Naive B cell (primary cell): ENCODE data around the gene RASGRP1. TPM values are rescaled to one million over a fixed set of nuclear protein-coding genes. Genes with fewer than 3 reads are reported as not detected.

Source experiments
- ATAC-seq, 2 donors: fragments of 150-1000 bp; cut with Tn5 transposase; 2 replicates each; pipeline ENCODE4 v1.10.0; 2021; ENCODE audit warnings: low read depth in 2 of 2, mild to moderate bottlenecking in 2 of 2, moderate library complexity in 2 of 2
- DNase-seq: peaks from one replicate; pipeline ENCODE4 v3.0.0; 2022
- H3K27ac Mint-ChIP-seq, 6 donors: one replicate each; pipeline ENCODE4 v1.8.0; 2020 to 2022; ENCODE audit warnings: mild to moderate bottlenecking in 6 of 6, mixed read lengths in 6 of 6, moderate library complexity in 5 of 6, inconsistent platforms in 2 of 6
- H3K27me3 Mint-ChIP-seq, 3 donors: one replicate each; pipeline ENCODE4 v1.8.0; 2021 to 2022; ENCODE audit warnings: mixed read lengths in 3 of 3, mild to moderate bottlenecking in 1 of 3
- H3K36me3 Mint-ChIP-seq, 2 donors: one replicate each; pipeline ENCODE4 v1.8.0; 2020 to 2022; ENCODE audit warnings: mixed read lengths in 2 of 2, inconsistent platforms in 1 of 2, mild to moderate bottlenecking in 1 of 2
- H3K4me1 Mint-ChIP-seq, 3 donors: one replicate each; pipeline ENCODE4 v1.8.0; 2020 to 2022; ENCODE audit warnings: mixed read lengths in 3 of 3, inconsistent platforms in 1 of 3, mild to moderate bottlenecking in 1 of 3, moderate library complexity in 1 of 3
- H3K4me3 Mint-ChIP-seq, 8 donors: one replicate each; pipeline ENCODE4 v1.8.0; 2020 to 2022; ENCODE audit warnings: mild to moderate bottlenecking in 8 of 8, mixed read lengths in 8 of 8, moderate library complexity in 8 of 8, inconsistent platforms in 2 of 8
- H3K9me3 Mint-ChIP-seq, 7 donors: one replicate each; pipeline ENCODE4 v1.8.0; 2020 to 2022; ENCODE audit warnings: mixed read lengths in 7 of 7, mild to moderate bottlenecking in 5 of 7, inconsistent platforms in 2 of 7, moderate library complexity in 1 of 7
- polyA plus RNA-seq, 6 donors: library from polyadenylated mRNA; unstranded; fragments of 300-500 nt; fragmentation: Illumina TruSeq; gene quantifications; one replicate each; pipeline ENCODE4 v1.2.3, GENCODE V29; 2021; ENCODE audit warnings: low read depth in 6 of 6

RASGRP1 gene
- polyA plus RNA-seq, 6 donors from 2014 or later = 2.9 to 23.4 (median 10.2) TPM

GRCh38 chr15:38525489-38525888, 39.1 kb downstream of the RASGRP1 start:
- DNase-seq = no peak
- peaks cover 5 to 11% of the 10 kb centered on the region in 2 donors for H3K36me3 Mint-ChIP-seq
- no peak overlapping the region for H3K27ac Mint-ChIP-seq
- no peak overlapping the region for H3K4me3 Mint-ChIP-seq
- no peak for ATAC-seq
- H3K27me3 Mint-ChIP-seq = no peaks in the 10 kb centered on the region
- no peaks in the 10 kb centered on the region for H3K9me3 Mint-ChIP-seq
- peaks cover 0 to 9% (median 0%) of the 10 kb centered on the region in 3 donors for H3K4me1 Mint-ChIP-seq

- Mint-ChIP-seq H3K4me1 (peaks cover 0 to 8% (median 0%) of the 10 kb centered on the region in 3 donors), H3K27me3 (no peaks in the 10 kb centered on the region), H3K4me3 (no peak overlapping the region), H3K36me3 (peaks cover 5 to 11% of the 10 kb centered on the region in 2 donors), H3K9me3 (no peaks in the 10 kb centered on the region), H3K27ac (peak overlapping the region in 2 of 6 donors; percentile 13 to 26)
- no peak for ATAC-seq
- DNase-seq = no peak
Measured at GRCh38 chr15:38524156-38524555, 40.5 kb downstream of the RASGRP1 start.

GRCh38 chr15:38522922-38523321, 41.7 kb downstream of the RASGRP1 start:
- Mint-ChIP-seq H3K4me3 (no peak overlapping the region), H3K27me3 (no peaks in the 10 kb centered on the region)
- ATAC-seq = no peak

GRCh38 chr15:38521316-38521715, 43.3 kb downstream of the RASGRP1 start:
- Mint-ChIP-seq H3K9me3 (no peaks in the 10 kb centered on the region), H3K27me3 (no peaks in the 10 kb centered on the region), H3K36me3 (peaks cover 5 to 11% of the 10 kb centered on the region in 2 donors), H3K4me3 (no peak overlapping the region), H3K27ac (no peak overlapping the region), H3K4me1 (no peaks in the 10 kb centered on the region)
- no peak for DNase-seq
- ATAC-seq = no peak

More at GRCh38 chr15:38522922-38523321, 41.7 kb downstream of the RASGRP1 start:
- peaks cover 5 to 11% of the 10 kb centered on the region in 2 donors for H3K36me3 Mint-ChIP-seq
- H3K9me3 Mint-ChIP-seq = no peaks in the 10 kb centered on the region
- H3K27ac Mint-ChIP-seq = no peak overlapping the region
- DNase-seq = no peak
- peaks cover 0 to 4% (median 0%) of the 10 kb centered on the region in 3 donors for H3K4me1 Mint-ChIP-seq

- H3K4me1 Mint-ChIP-seq = peaks cover 0 to under 1% (median 0%) of the 10 kb centered on the region in 3 donors
- DNase-seq = no peak
- H3K36me3 Mint-ChIP-seq = peaks cover 5 to 11% of the 10 kb centered on the region in 2 donors
- H3K9me3 Mint-ChIP-seq = no peaks in the 10 kb centered on the region
- H3K4me3 Mint-ChIP-seq = no peak overlapping the region
- H3K27me3 Mint-ChIP-seq = no peaks in the 10 kb centered on the region
- ATAC-seq = no peak
- no peak overlapping the region for H3K27ac Mint-ChIP-seq
Measured at GRCh38 chr15:38520035-38520434, 44.6 kb downstream of the RASGRP1 start.

- Mint-ChIP-seq H3K27me3 (no peaks in the 10 kb centered on the region), H3K36me3 (no peaks in the 10 kb centered on the region), H3K4me3 (no peak overlapping the region), H3K9me3 (no peaks in the 10 kb centered on the region), H3K4me1 (peaks cover 0 to 7% (median 0%) of the 10 kb centered on the region in 3 donors), H3K27ac (no peak overlapping the region)
- ATAC-seq (no peak), DNase-seq (no peak)
Measured at GRCh38 chr15:38518084-38518483, 46.5 kb downstream of the RASGRP1 start.

GRCh38 chr15:38517312-38517975, 47.2 kb downstream of the RASGRP1 start:
- Mint-ChIP-seq H3K36me3 (no peaks in the 10 kb centered on the region), H3K9me3 (no peaks in the 10 kb centered on the region), H3K4me1 (peaks cover 0 to 7% (median 0%) of the 10 kb centered on the region in 3 donors), H3K27ac (no peak overlapping the region), H3K4me3 (no peak overlapping the region), H3K27me3 (no peaks in the 10 kb centered on the region)
- no peak for ATAC-seq
- no peak for DNase-seq

- ATAC-seq (no peak), DNase-seq (no peak)
- no peaks in the 10 kb centered on the region for H3K36me3 Mint-ChIP-seq
- H3K27ac Mint-ChIP-seq = no peak overlapping the region
- H3K27me3 Mint-ChIP-seq = no peaks in the 10 kb centered on the region
- peak overlapping the region in 1 of 8 donors; percentile 49 for H3K4me3 Mint-ChIP-seq
- H3K4me1 Mint-ChIP-seq = peaks cover 0 to 7% (median 0%) of the 10 kb centered on the region in 3 donors
- no peaks in the 10 kb centered on the region for H3K9me3 Mint-ChIP-seq
Measured at GRCh38 chr15:38516626-38517025, 48.0 kb downstream of the RASGRP1 start.

- Mint-ChIP-seq H3K27me3 (no peaks in the 10 kb centered on the region), H3K9me3 (no peaks in the 10 kb centered on the region), H3K36me3 (no peaks in the 10 kb centered on the region), H3K4me1 (peaks cover 0 to 7% (median 0%) of the 10 kb centered on the region in 3 donors), H3K4me3 (no peak overlapping the region), H3K27ac (peak overlapping the region in 1 of 6 donors; percentile 74)
- DNase-seq = no peak
- no peak for ATAC-seq
Measured at GRCh38 chr15:38514601-38515000, 50.0 kb downstream of the RASGRP1 start.

GRCh38 chr15:38512901-38513300, 51.7 kb downstream of the RASGRP1 start:
- Mint-ChIP-seq H3K27me3 (no peaks in the 10 kb centered on the region), H3K4me3 (no peak overlapping the region), H3K9me3 (no peaks in the 10 kb centered on the region), H3K4me1 (peaks cover 0 to 7% (median 0%) of the 10 kb centered on the region in 3 donors), H3K36me3 (no peaks in the 10 kb centered on the region), H3K27ac (no peak overlapping the region)
- no peak for DNase-seq
- ATAC-seq = no peak

GRCh38 chr15:38509152-38509551, 55.5 kb downstream of the RASGRP1 start:
- H3K27ac Mint-ChIP-seq = no peak overlapping the region

GRCh38 chr15:38508647-38509046, 56.0 kb downstream of the RASGRP1 start:
- no peak for DNase-seq
- Mint-ChIP-seq H3K27me3 (no peaks in the 10 kb centered on the region), H3K9me3 (no peaks in the 10 kb centered on the region), H3K36me3 (peaks cover 0 to 7% of the 10 kb centered on the region in 2 donors), H3K27ac (no peak overlapping the region), H3K4me3 (no peak overlapping the region), H3K4me1 (no peaks in the 10 kb centered on the region)
- no peak for ATAC-seq

More at GRCh38 chr15:38509152-38509551, 55.5 kb downstream of the RASGRP1 start:
- DNase-seq (no peak), ATAC-seq (no peak)
- Mint-ChIP-seq H3K9me3 (no peaks in the 10 kb centered on the region), H3K4me3 (no peak overlapping the region), H3K4me1 (no peaks in the 10 kb centered on the region), H3K36me3 (peaks cover 0 to 7% of the 10 kb centered on the region in 2 donors), H3K27me3 (no peaks in the 10 kb centered on the region)

- peaks cover 5 to 10% of the 10 kb centered on the region in 2 donors for H3K36me3 Mint-ChIP-seq
- no peak overlapping the region for H3K4me3 Mint-ChIP-seq
- no peaks in the 10 kb centered on the region for H3K27me3 Mint-ChIP-seq
- ATAC-seq (no peak), DNase-seq (no peak)
- no peaks in the 10 kb centered on the region for H3K4me1 Mint-ChIP-seq
- H3K9me3 Mint-ChIP-seq = no peaks in the 10 kb centered on the region
- H3K27ac Mint-ChIP-seq = no peak overlapping the region
Measured at GRCh38 chr15:38507570-38507969, 57.0 kb downstream of the RASGRP1 start.

- Mint-ChIP-seq H3K27me3 (no peaks in the 10 kb centered on the region), H3K4me3 (no peak overlapping the region), H3K9me3 (no peaks in the 10 kb centered on the region), H3K4me1 (no peaks in the 10 kb centered on the region), H3K36me3 (peaks cover 8 to 13% of the 10 kb centered on the region in 2 donors), H3K27ac (no peak overlapping the region)
- ATAC-seq (no peak), DNase-seq (no peak)
Measured at GRCh38 chr15:38506997-38507396, 57.6 kb downstream of the RASGRP1 start.
